ENCODE measurements around the gene RAB21.

DNA sequence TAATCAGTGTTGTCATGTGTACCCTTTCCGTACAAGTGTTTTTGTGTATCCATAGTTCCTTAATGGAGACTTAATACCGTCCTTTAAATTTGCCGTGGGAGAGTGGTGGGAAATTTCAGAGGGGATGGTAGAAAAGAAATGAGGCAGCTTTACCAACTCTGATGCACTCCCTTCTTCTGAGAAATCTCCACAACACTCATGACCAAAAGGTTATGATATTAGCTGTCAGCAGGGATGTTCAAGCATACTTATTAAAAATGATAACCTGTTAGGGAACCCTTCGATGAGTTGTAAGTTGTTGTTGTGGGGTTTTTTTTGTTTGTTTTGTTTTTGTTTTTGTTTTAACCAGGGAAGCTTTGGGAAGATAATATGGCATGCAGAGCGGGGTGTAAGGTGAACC lies 12.5 kb downstream of the RAB21 start:
- TF ChIP-seq ZNF274 (IDR thresholded peaks at IDR 0.05; ENCODE audit: low read depth, low read length) (no peak), SUZ12 (IDR thresholded peaks at IDR 0.05; ENCODE audit: extremely low read depth, insufficient read depth, insufficient read length) (no peak)

Measured in NT2/D1 (cell line).